ENCODE results near the gene C5AR2.
A peak's percentile ranks its signal among the peaks of the same experiment; 100 is the strongest.
"Not testable (repeated sequence)": the region's sequence is repeated elsewhere in the genome, so short reads cannot be mapped to it uniquely, and the experiment has no call there.

C5AR2 gene

GRCh38 chr19:47324502-47324901 lies 7.5 kb upstream of the C5AR2 start:
- DNase-seq: no peak

DNA sequence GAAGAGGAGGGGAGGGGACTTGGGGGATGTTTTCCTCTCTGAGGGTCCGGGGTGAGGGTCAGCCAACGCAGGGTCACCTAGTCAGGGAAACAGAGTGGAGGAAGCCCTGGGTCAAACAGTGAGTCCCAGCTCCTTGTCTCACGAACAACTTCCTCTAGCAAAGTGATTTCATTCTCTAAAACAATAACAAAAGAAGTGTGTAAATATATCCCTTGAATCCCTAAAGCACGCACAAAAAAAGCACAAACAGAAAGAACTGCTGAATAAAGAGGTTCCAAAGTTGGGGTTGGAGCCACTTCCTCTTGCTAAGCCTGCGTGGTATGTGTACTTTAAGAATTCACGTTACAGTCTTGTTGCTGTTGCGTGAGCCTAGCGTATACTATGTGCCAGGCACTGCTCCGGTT lies 1.5 kb upstream of the C5AR2 start:
- DNase-seq: no peak

DNA sequence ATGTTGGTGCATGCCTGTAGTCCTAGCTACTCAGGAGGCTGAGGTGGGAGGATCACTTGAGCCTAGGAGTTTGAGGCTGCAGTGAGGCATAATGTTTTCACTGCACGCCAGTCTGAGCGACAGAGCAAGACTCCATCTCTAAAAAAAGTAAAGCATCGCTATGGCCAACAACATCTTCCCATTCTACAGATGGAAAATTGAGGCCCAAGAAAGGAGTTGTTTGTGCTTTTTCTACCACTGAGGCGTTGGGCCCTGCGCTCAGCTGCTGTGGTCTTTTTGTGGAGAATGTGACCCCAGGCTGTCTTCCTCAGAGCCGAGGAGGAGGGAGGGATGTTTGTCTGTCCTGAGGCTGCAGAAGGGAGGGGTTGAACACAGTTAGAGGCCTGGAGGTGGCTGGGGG lies 485 bp upstream of the C5AR2 start:
- no peak for DNase-seq

- not testable (repeated sequence) for DNase-seq
Observed at GRCh38 chr19:47336765-47337718, 5.1 kb downstream of the C5AR2 start.

DNA sequence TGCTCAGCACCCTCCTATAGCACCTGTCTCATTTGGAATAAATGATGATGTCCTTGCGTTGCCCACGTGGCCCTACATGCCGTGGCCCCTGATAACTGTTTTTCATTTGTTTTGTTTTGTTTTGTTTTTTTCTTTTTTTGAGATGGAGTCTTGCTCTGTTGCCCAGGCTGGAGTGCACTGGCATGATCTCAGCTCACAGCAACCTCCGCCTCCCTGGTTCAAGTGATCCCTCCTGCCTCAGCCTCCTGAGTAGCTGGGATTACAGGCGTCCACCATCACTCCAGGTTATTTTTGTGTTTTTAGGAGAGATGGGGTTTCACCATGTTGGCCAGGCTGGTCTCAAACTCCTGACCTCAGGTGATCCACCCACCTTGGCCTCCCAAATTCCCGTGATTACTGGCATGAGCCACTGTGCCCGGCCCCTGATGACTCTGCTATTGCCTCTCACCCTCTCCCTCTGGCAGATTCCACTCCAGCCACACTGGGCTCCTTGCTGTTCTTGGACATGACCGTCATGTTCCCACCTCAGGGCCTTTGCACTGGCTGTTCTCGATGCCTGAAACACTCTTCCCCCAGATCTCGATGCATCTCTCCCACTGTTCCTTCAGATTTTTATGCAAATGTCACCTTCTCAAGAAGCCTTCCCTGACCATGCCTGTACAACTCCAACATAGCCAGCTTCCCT lies 7.4 kb downstream of the C5AR2 start:
- DNase-seq: no peak

GRCh38 chr19:47340477-47341208 lies 8.7 kb downstream of the C5AR2 start:
- no peak for DNase-seq

GRCh38 chr19:47341734-47342133 lies 9.8 kb downstream of the C5AR2 start:
- DNase-seq: no peak

- no peak for DNase-seq
Observed at GRCh38 chr19:47343194-47343802, 11.3 kb downstream of the C5AR2 start.

DNA sequence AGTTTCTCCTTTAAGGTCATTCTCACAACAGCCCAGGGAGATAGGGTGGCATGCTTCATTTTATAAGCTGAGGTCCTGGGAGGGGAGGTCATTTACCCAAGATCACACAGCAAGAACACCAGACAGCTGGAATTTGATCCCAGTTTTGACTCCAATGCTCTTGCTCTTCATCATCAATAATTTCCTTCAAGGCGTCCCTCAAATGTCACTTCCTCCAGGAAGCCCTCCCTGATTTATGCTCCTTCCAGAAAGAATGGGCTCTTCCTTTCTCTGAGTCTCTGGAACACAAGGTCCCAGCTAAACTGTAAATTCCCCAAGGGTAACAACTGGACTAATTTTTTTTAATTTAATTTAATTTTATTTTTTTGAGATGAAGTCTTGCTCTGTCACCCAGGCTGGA lies 12.4 kb downstream of the C5AR2 start:
- DNase-seq: no peak

- not testable (repeated sequence) for DNase-seq
Observed at GRCh38 chr19:47346024-47346423, 14.0 kb downstream of the C5AR2 start.

DNA sequence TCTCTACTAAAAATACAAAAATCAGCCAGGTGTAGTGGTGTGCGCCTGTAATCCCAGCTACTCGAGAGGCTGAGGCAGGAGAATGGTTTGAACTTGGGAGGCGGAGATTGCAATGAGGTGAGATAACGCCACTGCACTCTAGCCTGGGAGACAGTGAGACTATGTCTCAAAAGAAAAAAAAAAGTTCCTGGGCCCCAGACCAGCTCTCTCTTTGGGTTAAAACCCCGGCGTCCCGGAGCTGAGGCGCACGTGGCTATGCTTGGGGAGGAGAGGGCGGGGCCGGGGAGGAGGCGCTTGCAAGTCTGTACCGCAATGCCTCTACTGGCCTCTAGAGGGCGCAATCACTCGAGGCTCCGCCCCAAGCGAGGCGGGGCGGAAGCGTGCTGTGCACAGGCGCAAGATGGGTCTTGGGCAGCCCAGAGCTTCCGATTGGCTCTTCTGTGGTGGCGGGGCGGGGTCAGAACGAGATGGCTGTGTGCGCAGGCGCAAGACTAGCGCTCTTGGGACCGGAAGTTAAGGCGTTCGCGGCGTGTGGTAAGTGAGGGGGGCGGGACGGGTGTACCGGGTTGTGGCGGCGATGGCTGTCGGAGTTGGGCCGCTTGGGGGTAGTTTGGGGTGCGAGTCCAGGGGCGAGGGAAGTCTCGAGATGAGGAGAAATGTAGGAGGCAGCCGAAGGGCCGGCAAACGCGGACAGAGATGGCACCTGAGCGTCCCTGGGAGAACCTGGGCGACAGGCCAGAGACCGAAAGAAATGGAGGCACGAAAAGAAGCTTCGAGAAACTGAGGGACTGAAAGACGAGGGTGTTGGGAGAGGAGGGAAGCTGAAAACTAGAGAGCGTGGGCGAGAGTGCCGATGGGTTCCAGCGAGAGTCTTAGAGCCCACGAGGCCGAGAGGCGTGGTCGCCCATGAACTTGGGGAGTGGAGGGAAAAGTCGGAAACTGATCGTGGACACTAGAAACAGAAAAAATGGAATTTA lies 17.1 kb downstream of the C5AR2 start, which contains the start of gene DHX34:
Gene DHX34 (plus strand): TSS at position 497 of the 977 bp plus-strand sequence. CDS start 3,716 bp downstream, outside the sequence.
- DNase-seq: peak; percentile 99

DNA sequence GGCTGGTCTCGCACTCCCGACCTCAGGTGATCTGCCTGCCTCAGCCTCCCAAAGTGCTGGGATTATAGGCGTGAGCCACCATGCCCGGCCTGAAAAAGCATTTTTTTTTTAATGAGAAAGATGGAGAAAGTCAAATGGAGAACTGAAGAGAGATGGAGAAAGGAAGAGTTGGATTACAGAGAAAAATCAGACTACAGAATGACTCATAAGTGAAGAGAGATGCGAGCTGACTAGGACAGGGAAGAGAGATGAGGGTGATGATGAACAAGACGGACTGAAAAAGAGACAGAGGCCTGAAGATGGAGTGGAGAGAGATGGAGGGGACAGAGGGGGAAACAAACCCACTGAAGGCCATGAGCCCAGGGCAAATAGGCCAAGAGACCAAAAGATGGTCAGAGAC lies 18.7 kb downstream of the C5AR2 start:
- DNase-seq: no peak

DNA sequence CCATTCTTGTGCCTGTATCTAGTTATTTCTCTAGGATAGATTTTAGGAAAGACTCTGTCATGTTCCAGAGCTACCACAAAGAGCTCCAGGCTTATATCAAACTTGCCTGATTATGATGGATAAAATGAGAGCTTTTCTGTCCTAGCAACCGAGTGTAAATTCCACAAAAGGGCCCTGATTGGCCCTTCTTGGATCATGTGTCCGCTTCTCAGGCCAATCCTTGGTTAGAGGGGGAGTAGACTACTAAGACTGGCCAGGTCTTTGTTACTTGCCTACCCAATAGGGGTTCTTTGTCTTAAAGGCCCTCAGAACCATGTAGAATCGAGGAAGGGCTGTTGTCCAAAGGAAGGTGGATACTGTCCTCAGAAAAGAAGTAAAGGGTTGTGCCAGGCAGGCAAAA lies 19.6 kb downstream of the C5AR2 start:
- no peak for DNase-seq

DNA sequence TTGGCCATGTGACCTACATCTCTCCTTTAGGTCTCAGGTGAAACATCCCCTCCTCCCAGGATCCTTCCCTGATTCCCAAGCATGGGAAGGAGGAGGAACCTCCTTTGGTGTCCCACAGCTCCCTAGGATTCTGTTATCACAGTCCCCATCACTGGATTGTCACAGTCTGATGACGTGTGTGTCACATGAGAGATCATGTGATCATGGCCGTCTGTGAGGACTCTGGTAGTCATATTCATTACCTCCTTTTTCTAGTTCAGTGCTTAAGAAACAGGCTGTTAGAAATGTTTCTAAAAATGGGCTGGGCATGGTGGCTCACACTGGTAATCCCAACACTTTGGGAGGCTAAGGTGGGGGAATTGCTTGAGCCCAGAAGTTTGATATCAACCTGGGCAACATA lies 20.1 kb downstream of the C5AR2 start:
- no peak for DNase-seq

DNA sequence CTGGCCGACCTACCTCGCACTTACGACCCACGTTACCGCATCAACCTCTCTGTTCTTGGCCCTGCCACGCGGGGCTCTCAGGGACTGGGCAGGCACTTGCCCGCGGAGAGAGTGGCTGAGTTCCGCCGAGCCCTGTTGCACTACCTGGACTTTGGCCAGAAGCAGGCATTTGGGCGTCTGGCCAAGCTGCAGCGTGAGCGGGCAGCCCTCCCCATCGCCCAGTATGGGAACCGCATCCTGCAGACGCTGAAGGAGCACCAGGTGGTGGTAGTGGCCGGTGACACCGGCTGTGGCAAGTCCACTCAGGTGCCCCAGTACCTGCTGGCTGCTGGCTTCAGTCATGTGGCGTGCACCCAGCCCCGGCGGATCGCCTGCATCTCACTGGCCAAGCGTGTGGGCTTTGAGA lies 21.3 kb downstream of the C5AR2 start:
- no peak for DNase-seq

GRCh38 chr19:47356900-47357299 lies 24.9 kb downstream of the C5AR2 start:
- no peak for DNase-seq

- DNase-seq: no peak
Observed at GRCh38 chr19:47357788-47358680, 26.1 kb downstream of the C5AR2 start.

GRCh38 chr19:47358936-47359335 lies 27.0 kb downstream of the C5AR2 start:
- DNase-seq: no peak

GRCh38 chr19:47362321-47362720 lies 30.3 kb downstream of the C5AR2 start:
- no peak for DNase-seq

DNA sequence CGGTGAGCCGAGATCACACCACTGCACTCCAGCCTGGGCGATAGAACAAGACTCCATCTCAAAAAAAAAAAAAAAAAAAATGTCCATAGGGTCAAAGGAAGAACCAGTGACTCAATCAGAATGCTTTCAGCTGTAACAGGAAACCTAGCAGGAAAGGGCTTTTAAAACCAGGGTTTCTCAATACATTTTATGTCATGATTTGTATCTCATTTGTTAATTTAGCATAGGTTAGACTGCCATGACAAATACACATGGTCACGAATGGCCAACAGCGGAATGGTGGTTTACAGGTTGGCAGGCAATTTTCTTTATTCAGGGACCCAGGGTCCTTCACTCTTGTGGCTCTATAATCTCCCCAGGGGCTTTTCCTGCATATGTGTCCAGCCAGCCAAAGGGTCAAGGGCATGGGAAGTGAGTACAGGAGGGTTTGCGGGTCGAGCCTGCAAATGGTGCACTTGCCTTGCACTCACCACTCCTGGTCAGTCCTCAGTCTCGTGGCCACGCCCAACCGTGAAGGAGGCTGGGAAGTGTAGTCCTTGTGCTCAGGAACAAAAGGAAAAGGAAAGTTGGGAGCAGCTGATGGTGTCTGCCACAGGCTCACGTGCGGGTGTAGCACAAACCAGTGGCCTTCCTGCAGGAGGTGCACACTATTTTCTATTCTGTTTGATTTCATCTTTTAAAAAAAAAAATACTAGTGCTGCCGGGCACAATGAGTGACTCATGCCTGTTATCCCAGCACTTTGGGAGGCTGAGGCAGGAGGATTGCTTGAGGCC lies 32.0 kb downstream of the C5AR2 start:
- DNase-seq: no peak
